Keratinocyte (primary cell): ENCODE data around the gene CSMD2. TPM values are rescaled to one million over a fixed set of nuclear protein-coding genes. Genes with fewer than 3 reads are reported as not detected.

ENCODE experiments used
- DNase-seq: peaks from one replicate; pipeline ENCODE4 v3.0.0-alpha.2; 2011; ENCODE audit warnings: low read depth, missing footprints, low spot score
- FAIRE-seq: peaks from 2 replicates; lab custom pipeline; 2011; peaks lifted over from hg19 to GRCh38; lab: Jason Lieb, UNC
- H2AFZ ChIP-seq: 2 replicates; pipeline ENCODE4 v1.6.0; 2012; ENCODE audit warnings: low read length, control low read depth, inconsistent platforms; ENCODE audit not compliant: control insufficient read depth
- H3K27ac ChIP-seq: 2 replicates; pipeline ENCODE4 v1.5.1; 2011; ENCODE audit warnings: low read length; ENCODE audit not compliant: control insufficient read depth, insufficient read depth
- H3K27me3 ChIP-seq: 3 replicates; pipeline ENCODE4 v1.6.0; 2011; ENCODE audit warnings: low read length; ENCODE audit not compliant: control insufficient read depth, insufficient read depth; ENCODE audit errors: extremely low read depth
- H3K36me3 ChIP-seq, 2 experiments: 2 replicates in 1 of 2; 3 replicates in 1 of 2; pipeline ENCODE4 v1.5.1; 2011; ENCODE audit warnings: low read length in 2 of 2, mild to moderate bottlenecking in 1 of 2; ENCODE audit not compliant: control insufficient read depth in 2 of 2, insufficient read depth in 2 of 2; ENCODE audit errors: extremely low read depth in 1 of 2
- H3K4me1 ChIP-seq: 3 replicates; pipeline ENCODE4 v1.5.1; 2011; ENCODE audit warnings: low read length; ENCODE audit not compliant: control insufficient read depth, insufficient read depth; ENCODE audit errors: extremely low read depth
- H3K4me2 ChIP-seq: 3 replicates; pipeline ENCODE4 v1.6.0; 2011; ENCODE audit warnings: low read depth, low read length; ENCODE audit not compliant: control insufficient read depth, insufficient read depth; ENCODE audit errors: extremely low read depth
- H3K4me3 ChIP-seq, 3 experiments: fragments of 200-600 bp in 1 of 3; sonication (generic) in 1 of 3; 2 replicates in 2 of 3; 3 replicates in 1 of 3; pipeline ENCODE4 v1.5.1; 2011 to 2016; ENCODE audit warnings: low read length in 3 of 3, mild to moderate bottlenecking in 3 of 3, control low read depth in 2 of 3, inconsistent platforms in 1 of 3, low read depth in 1 of 3, mixed read lengths in 1 of 3, mixed run types in 1 of 3, moderate library complexity in 1 of 3; ENCODE audit not compliant: control insufficient read depth in 2 of 3, insufficient read depth in 2 of 3; ENCODE audit errors: extremely low read depth in 1 of 3
- H3K79me2 ChIP-seq: 2 replicates; pipeline ENCODE4 v1.6.0; 2012; ENCODE audit warnings: low read length; ENCODE audit not compliant: control insufficient read depth, insufficient read depth
- H3K9ac ChIP-seq: 3 replicates; pipeline ENCODE4 v1.6.0; 2011; ENCODE audit warnings: low read length; ENCODE audit not compliant: control insufficient read depth, insufficient read depth; ENCODE audit errors: extremely low read depth
- H3K9me1 ChIP-seq: 3 replicates; pipeline ENCODE4 v1.6.0; 2011; ENCODE audit warnings: low read length; ENCODE audit not compliant: control insufficient read depth, insufficient read depth; ENCODE audit errors: extremely low read depth
- H3K9me3 ChIP-seq: 2 replicates; pipeline ENCODE4 v1.5.1; 2012; ENCODE audit warnings: low read depth, low read length; ENCODE audit not compliant: control insufficient read depth
- H4K20me1 ChIP-seq: 3 replicates; pipeline ENCODE4 v1.6.0; 2011; ENCODE audit warnings: low read length; ENCODE audit not compliant: control insufficient read depth, insufficient read depth; ENCODE audit errors: extremely low read depth
- CTCF ChIP-seq, 3 experiments: IDR thresholded peaks in 1 of 3; conservative IDR thresholded peaks in 1 of 3; optimal IDR thresholded peaks in 1 of 3; 2 replicates in 2 of 3; 3 replicates in 1 of 3; pipeline versions ENCODE3 to v1.5.1; 2011; ENCODE audit warnings: low read length in 3 of 3, mild to moderate bottlenecking in 3 of 3, moderate library complexity in 2 of 3, control low read depth in 1 of 3, inconsistent platforms in 1 of 3; ENCODE audit not compliant: insufficient read depth in 2 of 3; ENCODE audit errors: extremely low read depth in 1 of 3
- EZH2 ChIP-seq: IDR thresholded peaks from one replicate; pipeline ENCODE4 v1.6.1; 2012; ENCODE audit warnings: inconsistent platforms, mild to moderate bottlenecking, low read length, moderate library complexity
- dilution Hi-C: fragments of 300-500 bp; cut with MboI; formaldehyde crosslinking; loops from one replicate; pipeline ENCODE4 v1.7.0; 2020; ENCODE audit warnings: low sequenced_read_pairs; ENCODE audit not compliant: extremely low pct_ligation_motif_present
- polyA plus RNA-seq, 5 experiments: library from polyadenylated mRNA; depleted of rRNA in 3 of 5; stranded (reverse) in 3 of 5; stranded (forward) in 1 of 5; unstranded in 1 of 5; fragments of >200 nt; gene quantifications; 1 replicate in 1 of 5; 2 replicates in 3 of 5; 3 replicates in 1 of 5; pipeline versions ENCODE4 v1.2.1 to v1.2.3, GENCODE V29; 2011 to 2012; ENCODE audit warnings: missing spikeins in 2 of 5, low read depth in 1 of 5, low replicate concordance in 1 of 5

Gene CSMD2
- polyA plus RNA-seq, 1 donor (not counting 4 experiments of a cell fraction or from before 2014, with no cell fraction given): 2.0 TPM

DNA sequence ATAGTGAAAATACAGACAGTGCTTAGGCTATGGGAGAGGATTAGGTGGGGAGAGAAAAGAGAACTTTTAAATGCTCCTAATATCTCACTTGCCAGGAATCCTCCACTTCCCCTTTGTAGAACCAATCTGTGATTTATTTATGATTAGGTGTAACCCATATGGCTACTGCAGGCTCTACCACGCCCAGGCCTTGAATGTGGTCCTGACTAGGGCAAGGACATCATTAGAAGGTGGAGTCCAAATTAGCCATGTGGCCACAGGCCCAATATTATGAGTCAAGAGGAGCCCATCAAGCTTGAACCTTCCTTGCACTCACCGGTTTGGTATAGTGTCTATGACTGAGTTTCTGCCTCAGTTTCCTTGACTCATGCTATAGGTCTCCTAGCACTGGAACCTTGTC lies 159.7 kb downstream of the CSMD2 start:
- Histone ChIP-seq H3K36me3 (no peaks in the 10 kb centered on the region), H3K27ac (no peak overlapping the region), H4K20me1 (no peaks in the 10 kb centered on the region), H2AFZ (no peak overlapping the region), H3K9me1 (no peaks in the 10 kb centered on the region), H3K9me3 (no peaks in the 10 kb centered on the region), H3K4me1 (no peaks in the 10 kb centered on the region), H3K4me3 (no peak overlapping the region), H3K4me2 (no peak overlapping the region), H3K79me2 (no peaks in the 10 kb centered on the region), H3K27me3 (no peaks in the 10 kb centered on the region), H3K9ac (no peak overlapping the region)
- TF ChIP-seq EZH2 (no peak), CTCF (optimal IDR thresholded peaks at IDR 0.05 in 1 of 3, IDR thresholded peaks at IDR 0.05 in 1 of 3, conservative IDR thresholded peaks at IDR 0.05 in 1 of 3; ENCODE audit: extremely low read depth in 1 of 3, insufficient read depth in 2 of 3, low read length in 3 of 3) (no peak)
- FAIRE-seq (no peak), DNase-seq (no peak)
- dilution Hi-C loops: no loop called here

GRCh38 chr1:34002810-34003209 lies 162.2 kb downstream of the CSMD2 start:
- no peaks in the 10 kb centered on the region for H3K27me3 ChIP-seq
- no peak overlapping the region for H3K9ac ChIP-seq
- H3K4me1 ChIP-seq: no peaks in the 10 kb centered on the region
- dilution Hi-C loops: no loop called here
- no peak overlapping the region for H2AFZ ChIP-seq
- FAIRE-seq (no peak), DNase-seq (no peak)
- no peaks in the 10 kb centered on the region for H3K9me3 ChIP-seq
- H3K9me1 ChIP-seq: no peaks in the 10 kb centered on the region
- no peak for TF ChIP-seq CTCF (optimal IDR thresholded peaks at IDR 0.05 in 1 of 3, IDR thresholded peaks at IDR 0.05 in 1 of 3, conservative IDR thresholded peaks at IDR 0.05 in 1 of 3; ENCODE audit: extremely low read depth in 1 of 3, insufficient read depth in 2 of 3, low read length in 3 of 3)
- no peak for TF ChIP-seq EZH2
- H3K79me2 ChIP-seq: no peaks in the 10 kb centered on the region
- no peak overlapping the region for H3K4me3 ChIP-seq
- H3K36me3 ChIP-seq: no peaks in the 10 kb centered on the region
- no peaks in the 10 kb centered on the region for H4K20me1 ChIP-seq
- H3K27ac ChIP-seq: no peak overlapping the region
- H3K4me2 ChIP-seq: no peak overlapping the region
